GM12878 (cell line): Measurements from ENCODE around the gene VMAC. TPM values are rescaled to one million over a fixed set of nuclear protein-coding genes. Genes with fewer than 3 reads are reported as not detected.

ENCODE experiments used
- ATAC-seq: fragments of 200-7000 bp; cut with Tn5 transposase; 3 replicates; pipeline ENCODE4 v1.9.1; 2020; ENCODE audit warnings: mild to moderate bottlenecking, moderate library complexity
- BruUV-seq: library from RNA; stranded (reverse); fragments of 400-500 nt; replicated peaks from 2 replicates; lab custom pipeline; 2021; lab: Mats Ljungman, UMichigan
- CTCF ChIA-PET: fragments of 300-600 bp; sonication (Branson Sonifier 250); formaldehyde crosslinking; extraction: SDS; loops from one replicate; lab custom pipeline; 2021; ENCODE audit warnings: inconsistent platforms; lab: Yijun Ruan, JAX
- POLR2A ChIA-PET: fragments of 350-600 bp; formaldehyde crosslinking; extraction: SDS; loops from one replicate; lab custom pipeline; 2021; ENCODE audit warnings: inconsistent platforms; lab: Charles Lee
- RAD21 ChIA-PET: fragments of 300-600 bp; sonication (Branson Sonifier 250); formaldehyde crosslinking; loops from one replicate; lab custom pipeline; 2023; ENCODE audit warnings: antibody characterized with exemption; ENCODE audit not compliant: unreplicated experiment; lab: Charles Lee
- SMC1A ChIA-PET: fragments of 300-600 bp; sonication (Branson Sonifier 250); formaldehyde crosslinking; loops from one replicate; lab custom pipeline; 2023; ENCODE audit not compliant: unreplicated experiment, uncharacterized antibody; lab: Charles Lee
- DNase-seq: peaks from one replicate; pipeline ENCODE4 v3.0.0-alpha.2; 2011; ENCODE audit warnings: low read depth, low spot score
- FAIRE-seq: peaks from 3 replicates; lab custom pipeline; 2011; peaks lifted over from hg19 to GRCh38; lab: Jason Lieb, UNC
- H2AFZ ChIP-seq: 2 replicates; pipeline ENCODE4 v1.6.0; 2011; ENCODE audit warnings: low read depth, low read length, control low read depth; ENCODE audit not compliant: control insufficient read depth
- H3K27ac ChIP-seq: 2 replicates; pipeline ENCODE4 v1.5.1; 2011; ENCODE audit warnings: control low read depth; ENCODE audit not compliant: control insufficient read depth, insufficient read depth
- H3K27me3 ChIP-seq, 2 experiments: replicated peaks in 1 of 2; 2 replicates each; pipeline versions ENCODE4 v1.6.0 to v1.6.1; 2011; ENCODE audit warnings: low read length in 1 of 2; ENCODE audit not compliant: control insufficient read depth in 2 of 2, insufficient read depth in 2 of 2
- H3K36me3 ChIP-seq, 2 experiments: 2 replicates each; pipeline ENCODE4 v1.5.1; 2011; ENCODE audit warnings: low read length in 1 of 2; ENCODE audit not compliant: control insufficient read depth in 2 of 2, insufficient read depth in 2 of 2
- H3K4me1 ChIP-seq: 2 replicates; pipeline ENCODE4 v1.6.1; 2011; ENCODE audit warnings: mild to moderate bottlenecking, low read length, moderate library complexity, mixed read lengths; ENCODE audit not compliant: control insufficient read depth, insufficient read depth
- H3K4me2 ChIP-seq: 2 replicates; pipeline ENCODE4 v1.6.0; 2011; ENCODE audit warnings: control low read depth; ENCODE audit not compliant: control insufficient read depth, insufficient read depth
- H3K4me3 ChIP-seq: fragments of 200-600 bp; sonication (generic); 2 replicates; pipeline ENCODE4 v1.5.1; 2016
- H3K79me2 ChIP-seq: 2 replicates; pipeline ENCODE4 v1.6.0; 2011; ENCODE audit warnings: low read length; ENCODE audit not compliant: control insufficient read depth, insufficient read depth
- H3K9ac ChIP-seq: 2 replicates; pipeline ENCODE4 v1.8.0; 2011; ENCODE audit warnings: low read length, control low read depth, mixed read lengths; ENCODE audit not compliant: control insufficient read depth, insufficient read depth
- H3K9me3 ChIP-seq: replicated peaks from 3 replicates; pipeline ENCODE4 v1.5.1; 2011; ENCODE audit warnings: mild to moderate bottlenecking, low read length; ENCODE audit not compliant: control insufficient read depth, insufficient read depth
- H4K20me1 ChIP-seq: 2 replicates; pipeline ENCODE4 v1.6.0; 2011; ENCODE audit not compliant: control insufficient read depth, insufficient read depth
- BHLHE40 ChIP-seq, 2 experiments: fragments of 450-650 bp in 1 of 2; IDR thresholded peaks; 2 replicates each; pipeline ENCODE4 v1.6.1; 2011 to 2017; ENCODE audit warnings: low read depth in 2 of 2, borderline replicate concordance in 1 of 2, improper control_type of control experiment in 1 of 2, low read length in 1 of 2, mild to moderate bottlenecking in 1 of 2
- BMI1 ChIP-seq: fragments of 450-650 bp; IDR thresholded peaks from 2 replicates; pipeline ENCODE4 v1.6.1; 2016; ENCODE audit warnings: mild to moderate bottlenecking, moderate library complexity, borderline replicate concordance
- EP300 ChIP-seq, 2 experiments: fragments of 150-350 bp in 1 of 2; IDR thresholded peaks; 2 replicates each; pipeline ENCODE4 v1.6.1; 2011 to 2012; ENCODE audit warnings: low read depth in 2 of 2, low read length in 2 of 2, borderline replicate concordance in 1 of 2, improper control_type of control experiment in 1 of 2, inconsistent platforms in 1 of 2; ENCODE audit not compliant: control insufficient read depth in 1 of 2
- GABPA ChIP-seq: IDR thresholded peaks from 2 replicates; pipeline ENCODE4 v1.6.1; 2014; ENCODE audit warnings: antibody characterized with exemption, low read depth, mild to moderate bottlenecking, inconsistent platforms
- IKZF2 ChIP-seq, 2 experiments: fragments of 450-650 bp; IDR thresholded peaks; 2 replicates each; pipeline ENCODE4 v1.6.1; 2017; ENCODE audit warnings: mild to moderate bottlenecking in 2 of 2, moderate library complexity in 2 of 2
- IRF4 ChIP-seq: IDR thresholded peaks from 2 replicates; pipeline ENCODE4 v1.6.1; 2011; ENCODE audit warnings: low read depth, low read length
- MEF2B ChIP-seq: fragments of 450-650 bp; IDR thresholded peaks from 2 replicates; pipeline ENCODE4 v1.6.1; 2018; ENCODE audit warnings: mild to moderate bottlenecking, moderate library complexity; ENCODE audit not compliant: partially characterized antibody, poor library complexity, severe bottlenecking
- NFXL1 ChIP-seq: fragments of 450-650 bp; IDR thresholded peaks from 2 replicates; pipeline ENCODE4 v1.6.1; 2017; ENCODE audit warnings: antibody characterized with exemption, mild to moderate bottlenecking, borderline replicate concordance
- NR2F1 ChIP-seq: fragments of 450-650 bp; conservative IDR thresholded peaks from 2 replicates; pipeline ENCODE4 v1.6.1; 2017; ENCODE audit warnings: mild to moderate bottlenecking
- NRF1 ChIP-seq: conservative IDR thresholded peaks from 2 replicates; pipeline ENCODE4 v1.6.1; 2011; ENCODE audit warnings: mild to moderate bottlenecking, low read depth, low read length, improper control_type of control experiment
- PAX5 ChIP-seq: IDR thresholded peaks from 2 replicates; pipeline ENCODE4 v1.6.1; 2011; ENCODE audit warnings: low read depth, low read length, borderline replicate concordance
- POLR2AphosphoS2 ChIP-seq: IDR thresholded peaks from 2 replicates; pipeline ENCODE4 v1.6.1; 2011; ENCODE audit warnings: low read depth, mild to moderate bottlenecking, low read length, improper control_type of control experiment, moderate library complexity
- SKIL ChIP-seq: fragments of 450-650 bp; IDR thresholded peaks from 2 replicates; pipeline ENCODE4 v1.6.1; 2017; ENCODE audit warnings: mild to moderate bottlenecking, low read depth, inconsistent platforms; ENCODE audit not compliant: poor library complexity, severe bottlenecking
- SMAD5 ChIP-seq: IDR thresholded peaks from 2 replicates; pipeline ENCODE4 v1.6.1; 2016; ENCODE audit warnings: antibody characterized with exemption, low read depth
- SMC3 ChIP-seq: IDR thresholded peaks from 2 replicates; pipeline ENCODE4 v1.6.1; 2011; ENCODE audit warnings: low read length, improper control_type of control experiment, borderline replicate concordance
- SPI1 ChIP-seq: IDR thresholded peaks from 2 replicates; pipeline ENCODE4 v1.6.1; 2011; ENCODE audit warnings: low read depth, mild to moderate bottlenecking, low read length, moderate library complexity, borderline replicate concordance; ENCODE audit not compliant: insufficient read depth
- SREBF2 ChIP-seq: IDR thresholded peaks from 2 replicates; pipeline ENCODE4 v1.6.1; 2012; ENCODE audit warnings: mild to moderate bottlenecking, low read length
- YBX1 ChIP-seq: fragments of 450-650 bp; IDR thresholded peaks from 2 replicates; pipeline ENCODE4 v1.6.1; 2016; ENCODE audit warnings: antibody characterized with exemption
- ZBTB4 ChIP-seq: fragments of 450-650 bp; formaldehyde crosslinking; IDR thresholded peaks from 2 replicates; pipeline ENCODE4 v1.4.0; 2022; ENCODE audit warnings: mild to moderate bottlenecking, moderate library complexity
- ZSCAN29 ChIP-seq: fragments of 450-650 bp; IDR thresholded peaks from 2 replicates; pipeline ENCODE4 v1.6.1; 2017; ENCODE audit warnings: mild to moderate bottlenecking, moderate library complexity
- WGBS: methylation state at CpG from one replicate; pipeline ENCODE4 v1.1.6; 2016; ENCODE audit warnings: low lambda C conversion rate; ENCODE audit not compliant: insufficient replicate concordance, insufficient coverage; ENCODE audit errors: missing lambda C conversion rate; 5-methylcytosine and 5-hydroxymethylcytosine counted together
- in situ Hi-C: fragments of 300-500 bp; cut with MboI; formaldehyde crosslinking; loops from 9 replicates; pipeline ENCODE4 v1.14.3; 2018; ENCODE audit warnings: mixed read lengths
- intact Hi-C: fragments of 100-400 bp; cut with micrococcal nuclease; formaldehyde crosslinking; loops from one replicate; pipeline ENCODE4 v1.14.2; 2022; ENCODE audit not compliant: unreplicated experiment
- polyA plus RNA-seq, 11 experiments: library from polyadenylated mRNA; depleted of rRNA in 4 of 11; unstranded in 6 of 11; stranded (reverse) in 5 of 11; fragments of >200 nt; fragmentation: Nextera tagmentation in 4 of 11; fragmentation: Illumina TruSeq in 1 of 11; extraction: Ambion mirVana in 4 of 11; extraction: Trizol in 1 of 11; gene quantifications; 1 replicate in 1 of 11; 2 replicates in 10 of 11; pipeline versions ENCODE4 v1.2.1 to v1.2.3, GENCODE V29; 2011 to 2016; ENCODE audit warnings: inconsistent platforms in 2 of 11, missing spikeins in 2 of 11, low read depth in 1 of 11
- total RNA-seq, 4 experiments: library from RNA; depleted of rRNA in 3 of 4; stranded (reverse); fragments of >200 nt in 3 of 4; fragmentation: Illumina TruSeq in 1 of 4; extraction: Trizol in 1 of 4; gene quantifications; 2 replicates each; pipeline versions ENCODE4 v1.2.1 to v1.2.3, GENCODE V29; 2013 to 2021

Gene VMAC
- total and polyA plus RNA-seq, 10 of the 15 experiments (the other 5 are each of a cell fraction or from before 2014, with no cell fraction given) = 0.18 to 6.8 (median 1.8) TPM

GRCh38 chr19:5927441-5927821 lies 22.8 kb downstream of the VMAC start:
- 17% methylated on average over 8 of the region's 8 CpGs for WGBS
- ATAC-seq (peak; percentile 99), FAIRE-seq (peak; percentile 88), DNase-seq (peak; percentile 19)
- no peaks in the 10 kb centered on the region for H3K79me2 ChIP-seq
- H3K9ac ChIP-seq = peak overlapping the region; percentile 13; the same call in 1 of the 2 replicates
- CTCF ChIA-PET = no interaction called here
- no peaks in the 10 kb centered on the region for H4K20me1 ChIP-seq
- in situ Hi-C loops (no loop called here), intact Hi-C loops (no loop called here)
- no peaks in the 10 kb centered on the region for H3K27me3 ChIP-seq
- no peak overlapping the region for H3K4me3 ChIP-seq
- SMC1A ChIA-PET = no interaction called here
- H3K4me2 ChIP-seq = 0 out of 2 replicates have a peak overlapping the region, but pooled peaks have one; percentile 9
- no TSS peak for BruUV-seq
- no peak overlapping the region; the same call in 1 of the 2 replicates for H3K27ac ChIP-seq
- POLR2A ChIA-PET = no interaction called here
- H3K4me1 ChIP-seq = peaks cover 15% of the 10 kb centered on the region
- 0 out of 4 replicates have a peak, but pooled peaks of 1 of the 2 experiments have one; percentile 49 for TF ChIP-seq EP300 (IDR thresholded peaks at IDR 0.05; ENCODE audit: borderline replicate concordance in 1 of 2, control insufficient read depth in 1 of 2, low read depth in 2 of 2, low read length in 2 of 2)
- TF ChIP-seq NRF1 = no peak
- TF ChIP-seq YBX1 = no peak
- TF ChIP-seq IKZF2 (IDR thresholded peaks at IDR 0.05) = peak in 1 of 2 experiments; percentile 45; a peak in 2 of 4 replicates
- TF ChIP-seq MEF2B = peak; percentile 62
- peak in 1 of 2 experiments; percentile 47; a peak in 1 of 4 replicates for TF ChIP-seq BHLHE40 (IDR thresholded peaks at IDR 0.05; ENCODE audit: borderline replicate concordance in 1 of 2, low read depth in 2 of 2, low read length in 1 of 2)
- no peak for TF ChIP-seq ZBTB4 (CRISPR knock-in tag)
- peak; percentile 80 for TF ChIP-seq IRF4
- TF ChIP-seq NR2F1 = 0 out of 2 replicates have a peak, but pooled peaks have one; percentile 24
- no peak for TF ChIP-seq BMI1
- TF ChIP-seq SMAD5 = no peak
- TF ChIP-seq SREBF2 = no peak
- TF ChIP-seq PAX5 = peak; percentile 74; the same call in 1 of the 2 replicates
- TF ChIP-seq SPI1 = peak; percentile 94
- TF ChIP-seq ZSCAN29 = no peak
- TF ChIP-seq GABPA = no peak
- no peak for TF ChIP-seq POLR2AphosphoS2
- TF ChIP-seq NFXL1 = no peak
- TF ChIP-seq SKIL = no peak
- TF ChIP-seq SMC3 = no peak
- no peak overlapping the region for H2AFZ ChIP-seq
- peaks cover 30 to 53% of the 10 kb centered on the region in 2 experiments for H3K36me3 ChIP-seq
- H3K9me3 ChIP-seq = no peaks in the 10 kb centered on the region
- RAD21 ChIA-PET = no interaction called here
